CD4-positive, alpha-beta T cell treated with Interleukin-17A for 1 hour (primary cell): ENCODE results near the gene MRPL34.

Experiments
- DNase-seq: peaks from one replicate; pipeline ENCODE4 v3.0.0-alpha.2; 2020

MRPL34 gene

DNA sequence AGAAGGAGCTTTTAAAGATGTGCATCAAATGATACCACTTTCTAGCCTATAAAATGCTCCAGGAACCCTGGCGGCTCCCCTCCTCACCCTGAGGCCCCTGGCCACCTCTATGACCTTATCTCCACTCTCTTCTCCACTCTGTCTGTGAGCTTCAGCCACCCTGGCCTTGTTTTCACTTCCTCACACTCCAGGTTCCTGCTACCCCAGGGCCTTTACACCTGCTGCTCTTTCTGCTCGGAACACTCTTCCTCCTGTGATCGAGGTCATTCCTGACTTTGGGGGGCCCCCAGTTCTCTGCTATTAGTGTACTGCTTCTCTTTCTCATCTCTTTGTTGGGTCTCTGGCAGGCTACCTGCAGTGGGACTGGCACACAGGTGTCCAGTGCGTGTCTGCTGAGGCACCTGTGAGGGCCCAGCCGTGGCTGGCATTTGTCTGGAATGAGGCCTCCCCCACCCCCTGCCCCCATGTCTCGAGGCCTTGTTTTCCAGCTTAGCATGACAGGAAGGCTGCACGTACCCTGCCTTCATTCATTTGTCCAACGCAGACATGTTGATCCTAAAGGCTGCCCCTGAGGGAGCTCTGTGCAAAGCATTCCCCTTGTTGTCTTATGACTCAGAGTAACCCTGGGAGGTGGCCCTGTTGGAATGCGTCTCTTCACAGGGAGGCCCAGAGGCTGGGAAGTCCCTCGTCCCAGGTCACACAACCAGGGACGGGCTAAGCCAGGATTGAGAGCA lies 6.0 kb downstream of the MRPL34 start:
- no peak for DNase-seq

DNA sequence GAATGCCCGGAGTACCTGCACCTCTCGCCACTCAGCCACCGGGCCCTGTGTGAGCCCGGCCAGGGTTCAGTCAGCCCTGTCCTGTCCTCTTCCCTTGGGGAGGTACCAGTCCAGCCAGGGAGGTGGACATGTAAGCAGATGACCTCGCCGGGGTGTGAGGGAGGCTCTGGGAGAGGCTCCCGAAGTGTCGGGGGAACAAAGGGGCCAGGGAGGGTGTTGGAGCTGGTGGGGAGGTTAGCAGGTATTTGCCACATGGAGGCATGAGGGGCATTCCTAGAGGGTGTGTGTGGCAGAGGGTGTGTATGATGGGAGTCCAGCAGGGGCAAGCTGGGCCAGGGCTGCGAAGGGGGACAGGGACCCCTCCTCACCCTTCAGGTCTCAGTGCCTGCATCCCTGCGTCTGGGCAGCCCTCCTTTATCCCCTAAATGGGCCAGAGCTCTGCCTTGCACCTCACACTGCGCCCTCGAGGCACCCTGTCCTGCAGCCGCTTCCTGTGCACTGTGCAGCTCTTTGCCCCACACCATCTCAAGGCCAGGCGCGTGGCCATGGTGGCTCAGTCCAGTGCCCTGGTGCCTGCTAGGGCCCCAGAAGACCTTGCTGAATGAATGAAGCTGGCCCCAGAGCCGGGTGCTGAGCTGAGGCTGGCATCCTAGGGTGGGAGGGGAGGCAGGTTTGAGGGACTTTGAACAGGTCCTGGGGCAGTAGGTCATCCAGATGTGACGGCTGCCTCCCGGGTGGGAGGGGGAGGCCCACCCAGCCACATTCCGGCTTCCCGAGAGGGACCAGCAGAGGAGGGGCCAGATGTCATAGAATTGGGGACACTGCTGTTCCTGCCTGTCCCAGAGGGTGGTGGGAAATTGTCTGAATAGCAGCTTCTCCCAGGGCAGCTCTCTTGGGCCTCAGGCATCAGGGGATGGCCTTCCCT lies 6.8 kb downstream of the MRPL34 start:
- no peak for DNase-seq

DNA sequence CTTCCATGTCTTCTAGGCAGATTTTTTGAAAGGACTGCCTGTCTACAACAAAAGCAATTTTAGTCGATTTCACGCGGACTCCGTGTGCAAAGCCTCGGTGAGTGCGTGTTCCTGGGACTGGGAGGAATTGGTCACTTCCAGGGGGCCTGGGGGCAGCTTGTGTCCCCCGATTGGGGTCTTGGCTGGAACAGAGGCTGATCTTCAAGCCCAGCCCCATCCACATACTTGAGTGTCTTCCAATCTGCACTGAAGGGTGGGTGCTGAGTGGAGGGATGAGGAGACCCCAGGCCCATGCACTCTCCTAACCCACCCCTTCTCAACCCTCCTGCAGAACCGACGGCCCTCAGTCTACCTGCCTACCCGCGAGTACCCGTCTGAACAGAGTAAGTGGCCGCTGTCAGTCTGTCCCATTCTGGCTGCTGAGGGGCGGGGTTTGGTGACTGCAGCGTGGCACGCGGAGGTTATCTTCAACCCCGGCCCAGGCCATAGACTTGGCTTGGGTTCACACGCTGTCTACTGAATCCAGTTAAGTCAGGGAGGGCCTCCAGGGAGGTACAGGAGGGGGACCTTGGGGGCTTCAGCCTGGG lies 8.4 kb downstream of the MRPL34 start:
- no peak for DNase-seq

DNA sequence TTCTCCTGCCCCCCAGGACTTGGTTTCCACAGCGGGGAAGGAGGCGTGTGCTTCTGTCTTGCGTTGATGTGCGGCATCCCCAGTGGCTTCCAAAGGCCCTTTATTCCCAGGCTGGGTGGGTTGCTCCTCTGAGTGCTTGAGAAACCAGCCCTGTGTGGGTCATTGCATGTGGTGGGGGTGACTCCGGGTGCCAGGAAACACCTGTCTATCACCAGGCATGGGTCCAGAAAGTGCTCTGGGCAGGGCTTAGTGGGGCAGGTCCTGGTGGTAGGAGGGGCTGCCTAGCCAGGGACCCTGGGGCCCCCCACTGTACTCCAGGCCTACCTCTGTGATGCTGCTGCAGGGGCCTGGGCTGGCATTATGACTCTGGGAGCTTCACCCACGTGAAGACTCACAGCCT lies 13.3 kb downstream of the MRPL34 start:
- no peak for DNase-seq

GRCh38 chr19:17319473-17320238 lies 14.0 kb downstream of the MRPL34 start:
- DNase-seq, result no peak

DNA sequence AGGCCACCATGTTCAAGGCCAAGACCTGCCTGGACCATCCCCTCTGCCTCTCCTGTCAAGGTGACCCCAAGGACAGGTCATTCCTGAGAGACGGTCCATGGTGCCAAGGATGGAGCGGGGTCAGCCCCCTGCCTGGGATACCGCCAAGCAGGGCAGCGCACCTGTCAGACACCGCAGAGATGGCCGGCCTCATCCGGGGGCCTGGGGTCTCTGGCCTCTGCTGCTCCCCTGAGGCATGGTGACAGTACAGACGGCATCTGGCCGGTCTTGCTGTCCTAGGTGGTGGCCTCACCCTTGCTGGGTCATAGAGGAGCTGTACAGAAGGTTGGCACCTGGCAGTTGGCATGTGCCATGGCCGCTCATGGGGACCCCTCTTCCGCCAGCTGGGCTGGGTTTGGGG lies 14.8 kb downstream of the MRPL34 start:
- no peak for DNase-seq

DNA sequence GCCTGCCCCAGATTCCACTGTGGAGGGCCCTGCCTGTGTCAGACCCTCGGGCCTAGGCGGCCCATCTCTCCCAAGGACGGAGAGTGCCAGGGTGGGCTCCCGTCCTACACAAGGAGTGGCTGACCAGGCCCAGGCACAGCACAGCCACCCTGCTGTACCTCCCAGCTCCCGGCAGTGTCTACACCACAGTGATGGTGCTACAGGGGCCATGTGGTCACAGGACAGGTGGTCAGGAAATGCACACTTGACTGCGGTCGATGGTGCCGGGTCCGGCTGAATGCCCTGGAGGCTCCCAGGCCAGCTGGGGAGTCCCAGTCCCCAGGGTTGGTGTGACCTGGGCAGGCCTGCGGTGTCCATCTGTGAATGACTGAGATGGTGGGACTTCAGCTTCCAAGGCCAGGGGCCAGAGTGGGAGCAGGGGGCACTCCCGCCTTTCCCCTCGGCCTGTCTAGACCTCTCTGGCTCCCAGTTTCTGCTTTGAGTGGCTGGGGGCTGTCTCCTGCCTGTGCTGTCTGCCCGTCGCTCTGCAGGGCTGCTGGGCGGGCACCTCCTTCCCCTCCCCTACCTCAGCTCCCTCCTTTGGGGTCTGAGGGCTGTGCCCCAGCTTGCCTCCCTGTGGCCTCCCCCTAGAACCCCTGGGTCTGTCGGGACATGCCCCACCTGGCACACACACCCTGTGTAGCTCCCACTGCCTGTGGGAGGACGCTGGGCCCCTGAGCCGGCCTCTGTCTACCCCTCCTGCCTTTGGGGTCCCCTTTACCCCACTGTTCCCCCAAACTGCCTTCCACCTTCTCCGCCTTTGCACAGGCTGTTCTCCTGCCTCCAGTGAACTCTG lies 16.2 kb downstream of the MRPL34 start:
- DNase-seq, result no peak

GRCh38 chr19:17322854-17323253 lies 17.2 kb downstream of the MRPL34 start:
- no peak for DNase-seq

DNA sequence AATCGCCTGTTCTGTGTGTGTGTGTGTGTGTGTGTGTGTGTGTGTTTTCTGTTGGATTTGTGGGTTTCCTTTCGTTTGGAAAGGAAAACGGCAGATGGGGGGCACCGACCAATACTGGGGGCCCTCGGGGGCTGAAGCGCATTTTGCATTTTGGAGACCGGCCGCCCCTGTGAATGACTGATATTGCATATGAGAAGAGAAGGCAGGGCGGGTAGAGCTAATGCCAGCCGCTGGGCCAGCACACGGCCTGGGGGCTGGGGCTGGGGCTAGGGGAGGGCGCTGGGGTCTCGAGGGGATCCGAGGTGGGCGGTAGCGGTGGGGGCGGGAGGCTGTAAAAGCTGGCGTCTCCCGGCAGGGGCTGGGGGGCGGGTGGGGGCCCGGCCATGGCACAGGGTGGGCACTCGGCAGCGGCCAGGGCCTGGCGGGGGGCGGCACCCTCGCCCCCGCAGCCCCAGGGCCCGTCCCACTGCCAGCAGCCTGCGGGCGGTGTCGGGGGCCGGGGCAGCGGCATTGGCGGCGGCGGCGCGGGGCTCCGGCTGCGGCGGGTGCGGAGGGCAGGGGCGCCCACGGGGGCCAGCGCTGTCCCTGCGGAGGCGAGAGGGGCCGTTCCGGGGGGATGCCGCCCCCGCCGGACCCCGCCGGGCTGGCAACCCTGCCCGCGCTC lies 17.8 kb downstream of the MRPL34 start:
- no peak for DNase-seq

GRCh38 chr19:17323964-17324332 lies 18.3 kb downstream of the MRPL34 start:
- DNase-seq, result no peak

DNA sequence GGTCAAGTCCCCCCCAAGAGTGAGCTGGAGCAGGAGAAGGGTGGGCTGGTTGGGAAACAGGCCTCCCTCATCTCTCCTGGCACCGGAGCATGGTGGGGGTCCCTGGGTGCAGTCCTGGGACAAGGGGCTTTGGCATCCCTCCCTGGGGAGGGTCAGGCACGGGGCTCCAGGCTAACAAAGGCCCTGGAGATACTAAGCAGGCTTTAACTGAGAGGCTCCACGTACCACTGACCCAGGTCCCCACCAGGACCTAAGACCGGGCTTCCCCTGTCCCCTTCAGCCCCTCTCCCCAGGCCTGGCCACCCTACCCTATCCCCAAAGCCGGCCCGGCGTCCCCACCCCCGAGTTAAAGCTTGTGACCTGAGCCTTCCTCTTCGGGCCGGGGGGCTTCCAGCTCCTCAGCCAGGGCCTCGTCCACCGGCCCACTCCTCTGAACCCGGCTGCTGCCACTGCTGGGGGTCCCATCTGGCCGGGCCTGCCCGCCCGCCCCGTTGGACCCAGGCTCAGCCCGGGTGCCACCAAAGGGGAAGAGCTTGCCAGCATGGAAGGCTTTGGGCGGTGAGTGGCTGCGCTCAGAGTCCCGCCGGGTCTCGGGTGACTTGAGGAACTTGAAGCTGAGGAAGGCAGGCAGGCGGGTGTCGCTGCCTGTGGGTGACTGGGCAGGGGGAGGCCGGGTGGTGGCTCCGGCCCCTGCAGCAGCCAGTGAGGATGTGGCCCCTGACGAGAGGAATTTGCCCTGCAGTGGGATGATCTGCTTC lies 18.9 kb downstream of the MRPL34 start:
- DNase-seq, result no peak

GRCh38 chr19:17325133-17325532 lies 19.5 kb downstream of the MRPL34 start:
- DNase-seq, result no peak

DNA sequence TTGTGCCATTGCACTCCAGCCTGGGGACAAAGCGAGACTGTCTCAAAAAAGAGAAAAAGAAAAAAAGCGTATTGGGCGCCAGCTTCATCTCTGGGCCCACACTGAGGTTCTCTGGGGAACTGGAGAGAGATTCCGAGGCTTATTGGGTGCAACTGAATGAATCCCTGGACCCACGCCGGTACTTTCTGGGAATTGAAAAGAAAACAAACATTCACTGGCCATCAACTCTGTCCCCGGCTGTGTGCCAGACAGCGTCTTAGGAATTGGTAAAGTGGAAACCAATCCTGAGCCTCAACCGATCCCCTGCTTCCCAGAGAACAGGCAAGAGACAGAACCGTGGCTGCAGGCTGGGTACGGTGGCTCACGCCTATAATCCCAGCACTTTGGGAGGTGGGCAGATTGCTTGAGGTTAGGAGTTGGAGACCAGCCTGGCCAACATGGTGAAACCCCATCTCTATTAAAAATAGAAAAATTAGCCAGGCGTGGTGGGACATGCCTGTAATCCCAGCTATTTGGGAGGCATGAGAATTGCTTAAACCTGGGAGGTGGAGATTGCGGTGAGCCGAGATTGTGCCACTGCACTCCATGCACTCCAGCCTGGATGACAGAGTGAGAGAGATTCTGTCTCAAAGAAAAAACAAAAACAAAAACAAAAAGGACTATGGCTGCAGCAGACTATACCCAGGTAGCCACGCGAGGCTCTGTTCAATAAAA lies 20.4 kb downstream of the MRPL34 start:
- no peak for DNase-seq

DNA sequence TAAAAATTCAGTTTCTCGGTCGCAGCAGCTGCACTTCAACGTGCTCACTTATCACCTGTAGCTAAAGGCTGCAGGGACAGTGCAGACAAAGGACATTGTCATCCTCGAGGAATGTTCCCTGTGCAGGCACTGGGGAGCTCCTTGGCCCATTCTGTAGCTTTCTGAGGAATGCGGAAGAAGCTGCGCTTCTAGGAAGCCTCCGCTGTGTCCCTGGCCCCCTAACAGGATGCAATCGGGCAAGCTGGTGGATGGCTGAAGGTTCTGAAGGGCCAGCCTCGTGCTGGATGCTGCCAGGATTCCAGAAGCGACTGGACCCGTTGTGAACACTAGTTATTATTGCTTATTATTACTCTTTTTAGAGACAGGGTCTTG lies 20.9 kb downstream of the MRPL34 start:
- DNase-seq, result no peak

GRCh38 chr19:17327068-17327653 lies 21.5 kb downstream of the MRPL34 start:
- no peak for DNase-seq

- DNase-seq, result peak; percentile 67
These were observed 22.2 kb downstream of the MRPL34 start for GRCh38 chr19:17327654-17328516.

GRCh38 chr19:17328517-17329365 lies 23.1 kb downstream of the MRPL34 start:
- peak; percentile 49 for DNase-seq
